Keratinocyte (primary cell): ENCODE data around the gene GSTO2.

Experiments
- CTCF ChIP-seq, 3 experiments: IDR thresholded peaks in 1 of 3; conservative IDR thresholded peaks in 1 of 3; optimal IDR thresholded peaks in 1 of 3; 2 replicates in 2 of 3; 3 replicates in 1 of 3; pipeline versions ENCODE3 to v1.5.1; 2011; ENCODE audit warnings: low read length in 3 of 3, mild to moderate bottlenecking in 3 of 3, moderate library complexity in 2 of 3, control low read depth in 1 of 3, inconsistent platforms in 1 of 3; ENCODE audit not compliant: insufficient read depth in 2 of 3; ENCODE audit errors: extremely low read depth in 1 of 3
- EZH2 ChIP-seq: IDR thresholded peaks from one replicate; pipeline ENCODE4 v1.6.1; 2012; ENCODE audit warnings: inconsistent platforms, mild to moderate bottlenecking, low read length, moderate library complexity

GRCh38 chr10:104345515-104345914, 76.5 kb downstream of the GSTO2 start:
- no peak for TF ChIP-seq EZH2
- no peak for TF ChIP-seq CTCF (optimal IDR thresholded peaks at IDR 0.05 in 1 of 3, IDR thresholded peaks at IDR 0.05 in 1 of 3, conservative IDR thresholded peaks at IDR 0.05 in 1 of 3; ENCODE audit: extremely low read depth in 1 of 3, insufficient read depth in 2 of 3, low read length in 3 of 3)
